ENCODE results near the gene KCNC3. TPM values are rescaled to one million over a fixed set of nuclear protein-coding genes. Genes with fewer than 3 reads are reported as not detected.
A peak's percentile ranks its signal among the peaks of the same experiment; 100 is the strongest.

Gene KCNC3
- total RNA-seq, 1 experiment from 2014 or later, result 17.3 TPM

GRCh38 chr19:50322234-50322633 lies 6.9 kb downstream of the KCNC3 start:
- H2BK15ac ChIP-seq (ENCODE audit: low read depth, low read length), result no peak overlapping the region
- H3K14ac ChIP-seq (ENCODE audit: insufficient read depth, low read length), result no peak overlapping the region
- no peak overlapping the region for H2AFZ ChIP-seq (ENCODE audit: low read length)
- no peak overlapping the region for H3T11ph ChIP-seq (ENCODE audit: low read length)
- H2AK5ac ChIP-seq (ENCODE audit: insufficient read length, low read length), result no peak overlapping the region
- Mint-ChIP-seq H3K36me3 (ENCODE audit: insufficient read depth in 1 of 3, low read depth in 3 of 3) (peaks cover 21 to 49% (median 37%) of the 10 kb centered on the region in 3 experiments), H3K27ac (peak overlapping the region in 1 of 3 experiments; percentile 48; a peak in 3 of 7 replicates), H3K4me1 (peaks cover 30 to 43% of the 10 kb centered on the region in 2 experiments), H3K4me3 (no peak overlapping the region), H3K27me3 (ENCODE audit: low read depth) (peaks cover 32% of the 10 kb centered on the region), H3K9me3 (peaks cover 0 to 3% of the 10 kb centered on the region in 2 experiments; a peak in 1 of 5 replicates)
- no peak overlapping the region for H2BK12ac ChIP-seq (ENCODE audit: insufficient read length, low read depth, low read length)
- DNase-seq, result no peak
- no peak overlapping the region for H3K4me2 ChIP-seq (ENCODE audit: insufficient read depth, insufficient read length, low read length)
- H2BK120ac ChIP-seq (ENCODE audit: low read depth, low read length, poor library complexity, severe bottlenecking), result no peak overlapping the region
- no peaks in the 10 kb centered on the region for H3K79me2 ChIP-seq (ENCODE audit: insufficient read depth, low read length)
- no peaks in the 10 kb centered on the region for H3K79me1 ChIP-seq (ENCODE audit: insufficient read depth, low read depth, low read length, poor library complexity, severe bottlenecking)
- H3K18ac ChIP-seq (ENCODE audit: insufficient read length, low read depth, low read length), result no peak overlapping the region
- no peak overlapping the region for H4K91ac ChIP-seq (ENCODE audit: insufficient read length, low read depth, low read length)
- no peak overlapping the region for H2BK5ac ChIP-seq (ENCODE audit: insufficient read length, low read length)
- H4K20me1 ChIP-seq (ENCODE audit: control insufficient read depth, insufficient read depth, insufficient read length), result no peaks in the 10 kb centered on the region
- no peak overlapping the region for H3K27ac ChIP-seq (ENCODE audit: insufficient read length, low read depth, low read length)
- H4K8ac ChIP-seq (replicated peaks; ENCODE audit: insufficient read length, low read depth, low read length), result no peak overlapping the region
- peaks cover 3% of the 10 kb centered on the region; the same call in 1 of the 2 replicates for H3K27me3 ChIP-seq (ENCODE audit: insufficient read depth, low read length)
- no peak for TF ChIP-seq CTCF (conservative IDR thresholded peaks at IDR 0.05)
- no peak overlapping the region for H4K5ac ChIP-seq (ENCODE audit: insufficient read length, low read depth, low read length)
- H2BK20ac ChIP-seq (ENCODE audit: low read depth, low read length, poor library complexity, severe bottlenecking), result no peak overlapping the region
- no CpG with 5 or more reads among the region's 12 CpGs for WGBS (ENCODE audit: extremely low coverage, insufficient read length, low lambda C conversion rate)
- H3K23ac ChIP-seq (ENCODE audit: insufficient read length, low read depth, low read length), result no peak overlapping the region
- no peak overlapping the region for H3K56ac ChIP-seq (ENCODE audit: insufficient read length, low read depth, low read length)
- no peaks in the 10 kb centered on the region for H3K9me3 ChIP-seq (ENCODE audit: control insufficient read depth, low read depth, low read length)
- 0 out of 2 replicates have a peak, but pooled peaks cover 2% of the 10 kb centered on the region for H3K4me1 ChIP-seq (ENCODE audit: insufficient read depth, low read length)
- H3K4ac ChIP-seq (ENCODE audit: low read depth, low read length), result no peak overlapping the region
- no peak overlapping the region for H3K9ac ChIP-seq (ENCODE audit: extremely low read depth, insufficient read length, low read length)
- peaks cover 5% of the 10 kb centered on the region for H3K23me2 ChIP-seq (ENCODE audit: insufficient read length, low read depth, low read length, poor library complexity, severe bottlenecking)
